Measurements from ENCODE around the gene SAP25. TPM values are rescaled to one million over a fixed set of nuclear protein-coding genes. Genes with fewer than 3 reads are reported as not detected.

SAP25 gene
- total RNA-seq, 4 donors from 2014 or later, result 2.4 to 8.4 (median 4.6) TPM

DNA sequence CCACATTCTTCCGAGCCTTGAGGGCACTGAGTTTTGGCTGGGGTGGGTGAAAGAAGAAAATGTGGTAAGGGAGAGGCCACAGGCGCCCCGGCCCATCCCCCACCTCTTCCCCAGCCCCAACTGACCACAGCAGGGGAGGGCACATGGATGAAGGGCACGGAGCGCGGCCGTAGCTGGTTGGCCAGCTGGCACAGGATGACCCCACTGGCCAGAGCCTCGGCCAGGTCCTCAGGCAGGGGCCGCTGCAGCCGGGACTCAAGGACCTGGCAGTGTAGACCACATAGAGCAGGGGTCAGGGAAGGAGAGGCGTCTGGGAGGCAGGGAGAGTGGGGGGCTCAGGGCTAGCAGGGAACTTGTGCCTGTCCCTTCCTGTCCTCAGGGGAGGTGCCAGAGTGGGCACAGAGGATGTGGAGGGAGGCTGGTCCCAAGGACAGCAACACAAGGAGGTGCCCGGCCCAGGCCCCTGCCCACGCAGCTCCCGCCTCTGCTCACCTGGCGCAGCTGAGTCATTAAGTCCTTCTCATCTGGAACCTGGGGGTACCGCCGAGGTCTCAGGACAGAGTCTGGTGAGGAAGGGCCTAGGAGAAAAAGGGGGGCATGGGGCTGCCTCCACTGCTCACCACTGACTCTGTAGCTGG is 2.2 kb upstream of the SAP25 start:
- H3K4me3 ChIP-seq, result no peak overlapping the region
- WGBS, 2 donors, result 79 to 81% methylated on average over 17 of the region's 17 CpGs
- no peak overlapping the region for H3K27ac ChIP-seq
- TF ChIP-seq, protein P1, sequence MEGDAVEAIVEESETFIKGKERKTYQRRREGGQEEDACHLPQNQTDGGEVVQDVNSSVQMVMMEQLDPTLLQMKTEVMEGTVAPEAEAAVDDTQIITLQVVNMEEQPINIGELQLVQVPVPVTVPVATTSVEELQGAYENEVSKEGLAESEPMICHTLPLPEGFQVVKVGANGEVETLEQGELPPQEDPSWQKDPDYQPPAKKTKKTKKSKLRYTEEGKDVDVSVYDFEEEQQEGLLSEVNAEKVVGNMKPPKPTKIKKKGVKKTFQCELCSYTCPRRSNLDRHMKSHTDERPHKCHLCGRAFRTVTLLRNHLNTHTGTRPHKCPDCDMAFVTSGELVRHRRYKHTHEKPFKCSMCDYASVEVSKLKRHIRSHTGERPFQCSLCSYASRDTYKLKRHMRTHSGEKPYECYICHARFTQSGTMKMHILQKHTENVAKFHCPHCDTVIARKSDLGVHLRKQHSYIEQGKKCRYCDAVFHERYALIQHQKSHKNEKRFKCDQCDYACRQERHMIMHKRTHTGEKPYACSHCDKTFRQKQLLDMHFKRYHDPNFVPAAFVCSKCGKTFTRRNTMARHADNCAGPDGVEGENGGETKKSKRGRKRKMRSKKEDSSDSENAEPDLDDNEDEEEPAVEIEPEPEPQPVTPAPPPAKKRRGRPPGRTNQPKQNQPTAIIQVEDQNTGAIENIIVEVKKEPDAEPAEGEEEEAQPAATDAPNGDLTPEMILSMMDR (IDR thresholded peaks at IDR 0.05), result no peak
- TF ChIP-seq POLR2A (IDR thresholded peaks at IDR 0.05), result no peak
- no peak for TF ChIP-seq EP300 (IDR thresholded peaks at IDR 0.05)
- peaks cover 1 to 90% (median 49%) of the 10 kb centered on the region in 3 donors for H3K36me3 ChIP-seq
- DNase-seq (ENCODE audit: low spot score in 2 of 2), result no peak
- H3K9me3 ChIP-seq, result no peaks in the 10 kb centered on the region
- H3K4me1 ChIP-seq, result peaks cover 0 to 15% (median 2%) of the 10 kb centered on the region in 4 donors
- H3K27me3 ChIP-seq, result peaks cover 0 to 3% of the 10 kb centered on the region in 2 donors

DNA sequence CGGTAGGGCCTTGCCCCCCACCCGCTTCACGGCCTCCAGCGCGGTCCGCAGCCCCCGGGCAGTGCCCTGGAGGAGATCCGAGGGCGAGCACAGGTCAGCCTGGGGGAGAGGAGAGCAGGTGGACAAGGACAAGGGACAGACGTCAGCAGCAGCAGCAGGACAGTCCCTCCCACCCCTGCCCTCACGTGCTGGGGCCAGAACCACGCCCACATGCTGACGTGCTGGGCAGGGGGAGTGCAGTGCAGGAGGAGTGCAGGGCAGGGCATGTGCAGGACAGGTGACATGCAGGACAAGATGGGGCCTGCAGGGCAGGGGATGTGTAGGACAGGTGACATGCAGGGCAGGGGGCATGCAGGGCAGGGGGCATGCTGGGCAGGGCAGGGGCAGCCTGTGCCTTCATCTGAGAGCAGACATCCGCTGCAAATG is 1.5 kb upstream of the SAP25 start:
- Histone ChIP-seq H3K4me1 (peaks cover 0 to 19% (median 5%) of the 10 kb centered on the region in 4 donors), H3K27me3 (peaks cover 0 to 4% of the 10 kb centered on the region in 2 donors), H3K27ac (no peak overlapping the region), H3K4me3 (no peak overlapping the region), H3K9me3 (no peaks in the 10 kb centered on the region), H3K36me3 (peaks cover 0 to 84% (median 48%) of the 10 kb centered on the region in 3 donors)
- no peak for TF ChIP-seq EP300 (IDR thresholded peaks at IDR 0.05)
- TF ChIP-seq POLR2A (IDR thresholded peaks at IDR 0.05), result no peak
- TF ChIP-seq, protein P1 (IDR thresholded peaks at IDR 0.05), result no peak
- 76 to 82% methylated on average over 14 of the region's 14 CpGs for WGBS, 2 donors
- DNase-seq (ENCODE audit: low spot score in 2 of 2), result no peak

DNA sequence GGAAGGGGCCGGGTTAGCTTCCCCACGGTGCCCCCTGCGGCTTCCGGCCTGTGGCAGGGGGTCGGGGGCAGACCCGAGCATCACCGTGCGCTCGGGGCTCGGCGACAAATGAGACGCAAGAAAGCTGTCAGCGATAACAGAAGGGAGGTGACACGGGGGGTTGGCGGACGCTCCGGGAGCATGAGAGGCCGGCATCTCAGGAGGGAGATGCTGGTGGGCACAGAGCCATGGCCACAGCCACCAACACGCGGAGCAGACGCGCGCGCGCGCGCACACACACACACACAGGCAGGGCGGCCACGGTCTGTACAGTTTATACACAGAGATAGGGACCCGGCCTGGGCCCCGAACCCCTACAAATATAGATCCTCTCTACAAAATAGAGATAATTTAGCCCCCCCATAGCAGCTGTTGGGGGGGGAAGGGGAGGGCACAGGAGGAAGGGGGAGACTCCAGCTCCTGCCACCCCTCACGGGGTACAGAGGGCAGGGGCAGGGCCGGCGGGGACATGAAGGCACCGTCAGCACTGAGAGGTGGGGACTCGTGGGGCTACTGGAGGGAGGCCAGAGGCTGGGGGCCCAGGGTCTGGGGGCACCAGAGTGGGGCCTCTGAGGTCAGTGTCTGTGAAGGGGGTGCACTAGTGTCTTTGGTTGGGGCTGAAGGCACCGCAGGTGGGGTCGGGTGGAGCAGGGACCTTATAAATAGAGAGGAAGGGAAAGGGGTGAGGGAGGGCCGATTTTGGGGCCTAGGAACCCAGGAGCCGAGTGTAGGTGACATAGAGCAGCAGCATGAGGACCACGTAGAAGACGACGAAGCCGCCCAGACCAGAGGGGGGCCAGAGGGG is 884 bp upstream of the SAP25 start:
- H3K27me3 ChIP-seq, result peaks cover 0 to 4% of the 10 kb centered on the region in 2 donors
- H3K4me3 ChIP-seq, result no peak overlapping the region
- no peak overlapping the region for H3K27ac ChIP-seq
- peaks cover 0 to 77% (median 43%) of the 10 kb centered on the region in 3 donors for H3K36me3 ChIP-seq
- WGBS, 2 donors, result 90 to 95% methylated on average over 44 of the region's 44 CpGs
- H3K4me1 ChIP-seq, result peaks cover 0 to 25% (median 12%) of the 10 kb centered on the region in 4 donors
- DNase-seq (ENCODE audit: low spot score in 2 of 2), result no peak
- H3K9me3 ChIP-seq, result no peaks in the 10 kb centered on the region
- TF ChIP-seq, protein P1 (IDR thresholded peaks at IDR 0.05), result no peak
- no peak for TF ChIP-seq EP300 (IDR thresholded peaks at IDR 0.05)

GRCh38 chr7:100572949-100573675 is 588 bp downstream of the SAP25 start:
- H3K27me3 ChIP-seq, result peaks cover 0 to 4% of the 10 kb centered on the region in 2 donors
- H3K9me3 ChIP-seq, result no peaks in the 10 kb centered on the region
- H3K4me3 ChIP-seq, result no peak overlapping the region
- no peak overlapping the region for H3K27ac ChIP-seq
- no peak for TF ChIP-seq EP300 (IDR thresholded peaks at IDR 0.05)
- no peak for TF ChIP-seq POLR2A (IDR thresholded peaks at IDR 0.05)
- TF ChIP-seq, protein P1 (IDR thresholded peaks at IDR 0.05), result no peak
- peaks cover 0 to 40% (median 17%) of the 10 kb centered on the region in 4 donors for H3K4me1 ChIP-seq
- 85 to 92% methylated on average over 19 of the region's 30 CpGs for WGBS, 2 donors
- H3K36me3 ChIP-seq, result peaks cover 0 to 63% (median 35%) of the 10 kb centered on the region in 3 donors
- DNase-seq (ENCODE audit: low spot score in 2 of 2), result no peak

Measured in tibial nerve (tissue), 4 donors.